Left renal pelvis (tissue), 4 donors: Measurements from ENCODE around the gene RIOK3. TPM values are rescaled to one million over a fixed set of nuclear protein-coding genes. Genes with fewer than 3 reads are reported as not detected.
A peak's percentile ranks its signal among the peaks of the same experiment; 100 is the strongest.
"Not testable (repeated sequence)": the region's sequence is repeated elsewhere in the genome, so short reads cannot be mapped to it uniquely, and the experiment has no call there.

ENCODE experiments used
- DNase-seq, 4 donors: peaks; one replicate each; pipeline ENCODE4 v3.0.0-alpha.2; 2013; ENCODE audit warnings: low read depth in 4 of 4, low spot score in 3 of 4
- polyA plus RNA-seq, 4 donors: library from polyadenylated mRNA; unstranded; fragments of 120-200 nt; gene quantifications; one replicate each; pipeline ENCODE4 v1.2.1, GENCODE V29; 2013; ENCODE audit not compliant: insufficient read length in 4 of 4

The RIOK3 gene
- polyA plus RNA-seq, result 10 to 100 TPM; 66.7 to 86.8 (median 77.9) TPM

GRCh38 chr18:23452728-23453679 lies at the start of gene RIOK3:
TSS of gene RIOK3 (plus strand) at chr18:23453287. CDS start at chr18:23453440, 153 bp downstream.
- peak; percentile 86 to 92 (median 88) for DNase-seq

GRCh38 chr18:23403310-23403709 lies 49.8 kb upstream of the RIOK3 start:
- DNase-seq, result no peak

- no peak for DNase-seq
Observed at GRCh38 chr18:23405636-23406035, 47.5 kb upstream of the RIOK3 start.

GRCh38 chr18:23406271-23406787 lies 46.8 kb upstream of the RIOK3 start:
- DNase-seq, result no peak

- DNase-seq, result no peak
Observed at GRCh38 chr18:23412351-23412964, 40.6 kb upstream of the RIOK3 start.

GRCh38 chr18:23415515-23415914 lies 37.6 kb upstream of the RIOK3 start:
- no peak for DNase-seq

GRCh38 chr18:23416298-23416697 lies 36.8 kb upstream of the RIOK3 start:
- no peak for DNase-seq

GRCh38 chr18:23421277-23421676 lies 31.8 kb upstream of the RIOK3 start:
- DNase-seq, result no peak

GRCh38 chr18:23422751-23423418 lies 30.2 kb upstream of the RIOK3 start:
- no peak for DNase-seq

- no peak for DNase-seq
Observed at GRCh38 chr18:23424616-23425015, 28.5 kb upstream of the RIOK3 start.

- DNase-seq, result no peak
Observed at GRCh38 chr18:23428821-23429220, 24.3 kb upstream of the RIOK3 start.

GRCh38 chr18:23429538-23429937 lies 23.5 kb upstream of the RIOK3 start:
- DNase-seq, result not testable (repeated sequence)

GRCh38 chr18:23433360-23433759 lies 19.7 kb upstream of the RIOK3 start:
- DNase-seq, result no peak

GRCh38 chr18:23437357-23438045 lies 15.6 kb upstream of the RIOK3 start:
- peak; percentile 43 to 61 (median 58) for DNase-seq

- no peak for DNase-seq
Observed at GRCh38 chr18:23438046-23438377, 15.1 kb upstream of the RIOK3 start.

- DNase-seq, result no peak
Observed at GRCh38 chr18:23438608-23439366, 14.3 kb upstream of the RIOK3 start.

- DNase-seq, result no peak
Observed at GRCh38 chr18:23440131-23440530, 13.0 kb upstream of the RIOK3 start.

GRCh38 chr18:23442958-23443357 lies 10.1 kb upstream of the RIOK3 start:
- DNase-seq, result no peak

- DNase-seq, result no peak
Observed at GRCh38 chr18:23448291-23448690, 4.8 kb upstream of the RIOK3 start.

GRCh38 chr18:23450022-23450421 lies 3.1 kb upstream of the RIOK3 start:
- DNase-seq, result no peak
